HCT116 (cell line): ENCODE results near the gene PSMD5. TPM values are rescaled to one million over a fixed set of nuclear protein-coding genes. Genes with fewer than 3 reads are reported as not detected.

Source experiments
- ATAC-seq: fragments of 200-7000 bp; cut with Tn5 transposase; 2 replicates; pipeline ENCODE4 v1.9.1; 2020; ENCODE audit warnings: mild to moderate bottlenecking, moderate library complexity
- BruUV-seq: library from RNA; stranded (reverse); fragments of 400-500 nt; replicated peaks from 2 replicates; lab custom pipeline; 2021; lab: Mats Ljungman, UMichigan
- CTCF ChIA-PET: fragments of 300-600 bp; sonication (Branson Sonifier 250); formaldehyde crosslinking; loops from one replicate; lab custom pipeline; 2021; ENCODE audit warnings: antibody characterized with exemption; lab: Charles Lee
- POLR2A ChIA-PET: fragments of 300-600, 350-600 bp; sonication (Branson Sonifier 250); formaldehyde crosslinking; loops from one replicate; lab custom pipeline; 2021; ENCODE audit warnings: antibody characterized with exemption; lab: Charles Lee
- RAD21 ChIA-PET, 2 experiments: fragments of 300-600 bp; sonication (Branson Sonifier 250); formaldehyde crosslinking; loops; one replicate each; lab custom pipeline; 2023; ENCODE audit warnings: low total read pairs in 2 of 2; ENCODE audit not compliant: uncharacterized antibody in 2 of 2, unreplicated experiment in 2 of 2, low non-redundant PET in 1 of 2; lab: Charles Lee
- DNase-seq: peaks from one replicate; pipeline ENCODE4 v3.0.0-alpha.2; 2010; ENCODE audit warnings: low read depth, low spot score
- H2AFZ ChIP-seq: fragments of 200-600 bp; shearing (Covaris generic), sonication (generic); 2 replicates; pipeline ENCODE4 v1.6.1; 2017; ENCODE audit warnings: low read depth, mixed run types, mixed read lengths, antibody characterized with exemption, low read length; ENCODE audit not compliant: poor library complexity, severe bottlenecking
- H3K27ac ChIP-seq: 2 replicates; pipeline ENCODE4 v1.5.1; 2012; ENCODE audit warnings: low read depth, low read length
- H3K27me3 ChIP-seq: fragments of 200-600 bp; sonication (generic); 2 replicates; pipeline ENCODE4 v1.6.1; 2016; ENCODE audit warnings: mixed run types, low read length, mixed read lengths; ENCODE audit not compliant: insufficient read depth
- H3K36me3 ChIP-seq, 2 experiments: fragments of 200-500 bp in 1 of 2; fragments of 200-600 bp in 1 of 2; sonication (Bioruptor generic) in 1 of 2; sonication (generic) in 1 of 2; 2 replicates each; pipeline versions ENCODE4 v1.5.1 to v1.6.1; 2014 to 2016; ENCODE audit warnings: low read length in 2 of 2, inconsistent platforms in 1 of 2, mixed read lengths in 1 of 2, mixed run types in 1 of 2; ENCODE audit not compliant: insufficient read depth in 2 of 2, control insufficient read depth in 1 of 2
- H3K4me1 ChIP-seq, 2 experiments: fragments of 200-600 bp in 1 of 2; sonication (generic) in 1 of 2; 2 replicates each; pipeline versions ENCODE4 v1.5.1 to v1.6.1; 2012 to 2017; ENCODE audit warnings: low read length in 2 of 2, inconsistent platforms in 1 of 2, mild to moderate bottlenecking in 1 of 2, mixed read lengths in 1 of 2, mixed run types in 1 of 2, moderate library complexity in 1 of 2; ENCODE audit not compliant: insufficient read depth in 2 of 2, control insufficient read depth in 1 of 2
- H3K4me2 ChIP-seq: fragments of 200-600 bp; sonication (generic); 2 replicates; pipeline ENCODE4 v1.6.1; 2017; ENCODE audit warnings: mixed run types, low read length, mixed read lengths
- H3K4me3 ChIP-seq, 2 experiments: fragments of 200-600 bp in 1 of 2; sonication (generic) in 1 of 2; replicated peaks in 1 of 2; 2 replicates each; pipeline ENCODE4 v1.5.1; 2011 to 2016; ENCODE audit warnings: low read length in 2 of 2, control low read depth in 1 of 2, low read depth in 1 of 2, mild to moderate bottlenecking in 1 of 2, mixed read lengths in 1 of 2, mixed run types in 1 of 2
- H3K79me2 ChIP-seq: fragments of 200-600 bp; sonication (generic); 2 replicates; pipeline ENCODE4 v1.6.1; 2017; ENCODE audit warnings: mild to moderate bottlenecking, mixed run types, low read length, moderate library complexity, mixed read lengths; ENCODE audit not compliant: insufficient read depth
- H3K9ac ChIP-seq: fragments of 200-600 bp; sonication (generic); 2 replicates; pipeline ENCODE4 v1.6.1; 2016; ENCODE audit warnings: low read length, mixed read lengths
- H3K9me2 ChIP-seq: fragments of 200-600 bp; sonication (generic), shearing (Covaris generic); 2 replicates; pipeline ENCODE4 v1.6.1; 2017; ENCODE audit warnings: mixed run types, mild to moderate bottlenecking, moderate library complexity; ENCODE audit not compliant: insufficient read depth
- H3K9me3 ChIP-seq, 2 experiments: fragments of 200-500 bp in 1 of 2; fragments of 200-600 bp in 1 of 2; sonication (Bioruptor generic) in 1 of 2; sonication (generic) in 1 of 2; 2 replicates each; pipeline ENCODE4 v1.6.1; 2014 to 2017; ENCODE audit warnings: low read length in 2 of 2, mixed read lengths in 2 of 2, inconsistent platforms in 1 of 2, low read depth in 1 of 2, mild to moderate bottlenecking in 1 of 2, mixed run types in 1 of 2, moderate library complexity in 1 of 2; ENCODE audit not compliant: control insufficient read depth in 1 of 2, insufficient read depth in 1 of 2
- H4K20me1 ChIP-seq: fragments of 200-600 bp; sonication (generic), shearing (Covaris generic); 2 replicates; pipeline ENCODE4 v1.6.1; 2017; ENCODE audit warnings: mixed run types, mild to moderate bottlenecking, moderate library complexity; ENCODE audit not compliant: insufficient read depth
- ELF1 ChIP-seq: IDR thresholded peaks from 2 replicates; pipeline ENCODE4 v1.6.1; 2012; ENCODE audit warnings: low read depth, borderline replicate concordance
- JUND ChIP-seq: IDR thresholded peaks from 2 replicates; pipeline ENCODE4 v1.6.1; 2012
- MAX ChIP-seq: IDR thresholded peaks from 2 replicates; pipeline ENCODE4 v1.6.1; 2012
- POLR2A ChIP-seq: IDR thresholded peaks from 2 replicates; pipeline ENCODE4 v1.7.0; 2011; ENCODE audit warnings: borderline replicate concordance; ENCODE audit not compliant: insufficient read depth, insufficient read length; ENCODE audit errors: extremely low read depth
- POLR2AphosphoS5 ChIP-seq: IDR thresholded peaks from 2 replicates; pipeline ENCODE4 v1.6.1; 2011; ENCODE audit warnings: mild to moderate bottlenecking, low read depth, low read length, moderate library complexity
- REST ChIP-seq: IDR thresholded peaks from 2 replicates; pipeline ENCODE4 v1.6.1; 2012; ENCODE audit warnings: low read depth
- SP1 ChIP-seq: IDR thresholded peaks from 2 replicates; pipeline ENCODE4 v1.6.1; 2012; ENCODE audit warnings: low read depth
- TCF7L2 ChIP-seq: IDR thresholded peaks from 2 replicates; pipeline ENCODE4 v1.7.0; 2011; ENCODE audit warnings: borderline replicate concordance, inconsistent platforms; ENCODE audit not compliant: insufficient read depth, insufficient read length; ENCODE audit errors: extremely low read depth
- YY1 ChIP-seq: IDR thresholded peaks from 2 replicates; pipeline ENCODE4 v1.6.1; 2011; ENCODE audit warnings: low read length, low read depth, moderate library complexity, mild to moderate bottlenecking; ENCODE audit not compliant: insufficient replicate concordance; ENCODE audit errors: extremely low read depth
- ZFX ChIP-seq: fragments of 450-650 bp; IDR thresholded peaks from 2 replicates; pipeline ENCODE4 v1.6.1; 2017
- intact Hi-C: fragments of 100-400 bp; cut with micrococcal nuclease; formaldehyde crosslinking; loops from 2 replicates; pipeline ENCODE4 v1.10.0; 2022
- total RNA-seq: library from RNA; stranded (reverse); gene quantifications from one replicate; pipeline ENCODE4 v1.2.1, GENCODE V29; 2021; ENCODE audit not compliant: unreplicated experiment

PSMD5 gene
- total RNA-seq, 1 experiment from 2014 or later = 64.3 TPM

GRCh38 chr9:120877276-120878034, 34.7 kb upstream of the PSMD5 start:
- Histone ChIP-seq H3K4me3 (peak overlapping the region; percentile 45 to 72), H3K9me3 (no peaks in the 10 kb centered on the region), H3K79me2 (peaks cover 19% of the 10 kb centered on the region), H3K27me3 (no peaks in the 10 kb centered on the region), H3K4me1 (peaks cover 47 to 62% of the 10 kb centered on the region in 2 experiments), H3K4me2 (peak overlapping the region; percentile 96), H3K9ac (peak overlapping the region; percentile 84), H2AFZ (peak overlapping the region; percentile 4), H3K36me3 (peaks cover 0 to 12% of the 10 kb centered on the region in 2 experiments; a peak in 1 of 4 replicates), H3K27ac (peak overlapping the region; percentile 92), H4K20me1 (no peaks in the 10 kb centered on the region), H3K9me2 (no peaks in the 10 kb centered on the region)
- TSS peak; percentile 69 for BruUV-seq
- DNase-seq = no peak
- intact Hi-C loops = loop anchor here (5.0 kb wide), 1 partner anchor 60 kb away; no protein-coding TSS in a partner anchor
- CTCF ChIA-PET = no interaction called here
- RAD21 ChIA-PET = no interaction called here
- peak; percentile 36 for ATAC-seq
- peak; percentile 20 for TF ChIP-seq POLR2A
- TF ChIP-seq JUND = no peak
- no peak for TF ChIP-seq ELF1
- no peak for TF ChIP-seq TCF7L2
- TF ChIP-seq REST = no peak
- peak; percentile 52 for TF ChIP-seq POLR2AphosphoS5
- TF ChIP-seq MAX = no peak
- TF ChIP-seq YY1 = peak; percentile 79
- no peak for TF ChIP-seq ZFX
- TF ChIP-seq SP1 = no peak
- POLR2A ChIA-PET = no interaction called here
